AG08396 (cell line): ENCODE measurements around the gene ADAMTS9.
"Not testable (repeated sequence)": the region's sequence is repeated elsewhere in the genome, so short reads cannot be mapped to it uniquely, and the experiment has no call there.

ENCODE experiments used
- DNase-seq: peaks from one replicate; pipeline ENCODE4 v3.0.0; 2012; ENCODE audit warnings: low spot score, mixed read lengths

ADAMTS9 gene

DNA sequence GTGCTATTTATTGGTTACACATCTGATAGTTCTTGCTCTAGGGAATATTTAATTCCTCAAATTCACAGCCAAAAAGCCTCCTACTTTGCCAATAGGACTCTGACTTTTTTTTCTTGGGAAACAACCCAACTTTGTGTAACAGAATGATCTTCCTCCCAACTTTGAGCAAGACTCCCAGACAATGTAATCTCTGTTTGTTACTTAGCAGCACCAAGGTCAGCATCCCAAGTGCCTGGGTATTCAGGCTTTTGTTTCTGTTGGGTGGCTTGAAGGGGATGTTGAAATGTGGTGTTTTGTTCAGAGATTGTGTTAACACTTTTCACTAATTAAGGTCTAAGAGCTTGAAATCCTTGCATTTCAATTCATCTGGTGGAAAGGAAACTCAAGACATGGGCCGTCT, 115.8 kb downstream of the ADAMTS9 start:
- no peak for DNase-seq

DNA sequence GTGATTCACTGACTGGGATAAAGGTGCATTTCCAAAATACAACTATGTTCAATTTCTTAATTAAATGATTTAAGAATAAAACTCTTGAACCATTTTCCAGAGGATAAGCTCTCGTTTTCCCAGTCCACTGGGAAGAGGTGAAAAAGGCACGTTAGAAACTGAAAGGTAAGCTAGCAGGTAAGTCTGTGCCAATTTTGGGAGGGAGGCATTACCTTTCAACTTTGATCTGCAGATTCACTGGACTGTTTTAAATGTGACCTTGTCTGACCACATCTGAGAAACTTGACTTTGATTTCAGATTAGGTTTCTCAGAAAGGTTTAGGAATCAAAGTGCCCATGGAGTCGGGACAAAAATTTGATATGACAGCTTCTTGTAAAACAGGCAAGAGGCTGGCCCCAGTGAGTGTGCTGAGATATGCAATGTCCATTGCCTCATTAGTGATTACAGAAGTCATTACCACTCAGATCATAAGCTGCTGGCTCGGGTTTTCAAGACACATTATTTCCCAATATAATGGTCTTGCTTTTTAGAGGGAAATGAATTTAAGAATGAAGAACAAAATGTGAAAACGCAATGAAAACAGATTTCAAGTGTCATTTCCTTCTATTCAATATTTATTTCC, 118.8 kb downstream of the ADAMTS9 start:
- DNase-seq, result no peak

DNA sequence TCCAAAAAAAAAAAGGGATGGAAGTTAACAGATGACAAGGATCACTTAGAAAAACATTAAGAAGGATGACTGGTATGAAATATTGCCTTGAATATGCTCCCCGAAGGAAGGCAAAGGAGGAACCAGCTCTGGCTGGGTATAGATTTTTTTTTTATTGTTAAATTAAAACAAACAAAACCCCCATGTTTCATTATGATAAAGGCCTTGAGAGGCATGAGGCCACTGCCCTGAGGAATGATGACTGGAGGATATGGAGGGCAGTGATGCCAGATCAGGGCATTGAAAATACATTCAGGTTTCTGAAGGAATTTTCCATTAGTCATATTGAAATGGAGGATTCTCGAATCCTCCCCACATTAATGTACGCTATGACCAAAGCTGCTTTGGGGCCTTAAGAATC, 120.9 kb downstream of the ADAMTS9 start:
- no peak for DNase-seq

DNA sequence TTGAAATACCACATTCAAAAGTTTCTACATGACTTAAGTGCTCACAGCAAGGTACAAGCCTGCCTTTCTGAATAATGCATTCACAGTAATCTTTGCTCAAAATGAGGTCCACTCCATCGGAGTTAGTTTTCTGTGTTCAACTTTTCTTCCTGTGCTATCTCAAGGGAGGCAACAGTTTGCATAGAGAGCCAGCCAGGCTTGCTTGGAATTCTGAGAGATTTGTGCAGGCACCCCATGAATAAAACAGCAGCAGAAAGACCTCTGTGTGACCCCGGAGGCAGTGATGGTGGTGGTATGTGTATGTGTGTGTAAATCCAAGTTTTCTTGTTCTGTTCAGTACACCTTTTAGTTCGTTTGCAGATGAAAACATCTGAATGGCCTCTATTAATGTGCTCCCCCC, 124.0 kb downstream of the ADAMTS9 start:
- DNase-seq, result no peak

DNA sequence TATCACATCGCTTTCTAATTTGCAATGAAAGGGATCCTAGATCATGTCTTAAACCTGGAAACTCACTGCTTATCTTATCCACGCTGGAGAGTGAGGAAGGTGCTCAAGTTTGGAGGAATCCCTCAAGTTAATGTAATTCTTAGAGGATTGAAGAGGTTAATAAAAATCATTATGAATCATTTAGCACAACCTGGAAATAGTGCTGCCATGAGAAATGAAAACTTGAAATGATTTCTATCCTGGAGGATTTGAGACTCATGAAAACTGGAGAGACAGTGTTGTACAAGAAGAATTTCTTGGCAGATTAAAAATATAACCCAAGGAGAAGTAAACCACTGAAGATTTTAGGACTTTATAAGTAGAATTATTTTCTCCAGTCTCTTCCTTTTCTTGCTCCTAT, 125.9 kb downstream of the ADAMTS9 start:
- no peak for DNase-seq

DNA sequence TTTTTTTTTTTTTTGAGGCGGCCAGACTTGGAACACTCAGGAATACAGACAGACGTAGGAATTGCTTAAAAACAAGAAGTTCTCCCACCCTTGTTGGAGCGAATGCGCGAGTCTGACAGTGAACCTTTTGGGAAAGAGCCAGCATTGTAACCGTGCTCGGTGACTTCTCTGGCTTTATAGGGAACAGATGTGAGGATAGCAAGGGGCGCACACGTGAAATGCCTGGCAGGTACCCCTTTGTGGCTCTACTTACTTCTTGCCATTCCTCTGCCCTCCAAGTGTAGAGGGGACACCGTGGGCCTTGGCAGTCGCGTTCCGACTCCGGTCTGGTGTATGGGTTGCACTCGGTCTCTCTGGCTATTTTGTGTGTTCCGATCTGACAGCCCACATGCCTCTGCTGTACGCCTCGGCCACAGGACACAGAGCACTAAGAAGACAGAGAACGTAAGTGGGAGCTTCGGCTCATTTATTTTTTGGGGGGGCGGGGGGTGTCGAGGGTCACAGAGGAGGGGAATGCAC, 126.4 kb downstream of the ADAMTS9 start:
- DNase-seq, result no peak

DNA sequence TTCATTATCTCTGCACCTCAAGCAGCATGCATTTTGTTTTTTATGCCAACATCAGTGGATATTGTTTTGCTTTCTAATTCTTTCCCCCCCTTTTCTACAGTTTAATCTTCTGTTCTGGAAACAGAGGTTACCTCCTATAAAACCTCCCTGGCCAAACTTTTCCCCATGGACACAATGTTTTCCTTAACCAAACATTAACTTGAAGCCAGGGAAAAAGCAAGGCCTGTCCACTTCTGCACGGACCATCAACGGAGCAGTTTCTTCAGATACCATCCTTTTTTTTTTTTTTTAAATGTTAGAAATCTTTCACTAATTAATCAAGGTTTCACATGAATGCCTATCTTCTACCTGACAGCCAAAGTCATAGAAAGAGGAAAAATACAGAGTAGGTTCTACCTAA, 127.0 kb downstream of the ADAMTS9 start:
- DNase-seq, result no peak

DNA sequence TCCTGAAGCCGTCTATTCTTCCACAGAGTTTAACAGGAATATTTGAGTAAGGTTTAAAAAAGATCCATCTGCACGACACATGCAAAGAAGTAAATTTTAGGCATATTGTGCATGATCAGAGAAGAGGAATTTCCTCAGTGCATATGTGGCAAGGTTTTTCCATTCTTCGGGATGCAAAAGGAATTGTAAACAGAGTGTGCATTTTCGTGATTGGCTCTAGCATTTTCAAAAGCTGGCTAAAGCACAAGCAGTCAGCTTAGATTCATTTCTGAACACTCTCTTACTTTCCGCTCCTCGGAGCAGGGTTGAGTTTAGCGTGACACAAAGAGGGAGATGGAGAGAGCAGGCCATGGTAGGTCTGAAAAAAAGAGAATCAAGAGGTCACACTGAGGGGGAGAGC, 128.2 kb downstream of the ADAMTS9 start:
- DNase-seq, result no peak

DNA sequence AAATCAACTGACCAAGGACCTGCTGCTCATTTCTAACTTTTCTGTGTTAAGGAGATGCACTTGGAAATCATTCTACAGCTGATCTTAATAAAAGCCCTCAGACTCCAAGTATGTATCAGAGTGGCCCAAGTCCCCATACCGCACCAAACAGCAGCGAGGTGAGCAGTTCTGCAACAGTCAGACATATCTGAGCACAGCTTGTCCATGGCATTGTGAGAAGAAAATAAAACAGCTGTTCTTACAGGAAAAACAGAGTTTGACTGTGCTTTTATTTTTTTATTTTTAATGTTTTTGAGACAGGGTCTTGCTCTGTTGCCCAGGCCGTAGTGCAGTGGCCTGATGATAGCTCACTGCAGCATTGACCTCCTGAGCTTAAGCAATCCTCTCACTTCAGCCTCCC, 131.8 kb downstream of the ADAMTS9 start:
- DNase-seq, result no peak

DNA sequence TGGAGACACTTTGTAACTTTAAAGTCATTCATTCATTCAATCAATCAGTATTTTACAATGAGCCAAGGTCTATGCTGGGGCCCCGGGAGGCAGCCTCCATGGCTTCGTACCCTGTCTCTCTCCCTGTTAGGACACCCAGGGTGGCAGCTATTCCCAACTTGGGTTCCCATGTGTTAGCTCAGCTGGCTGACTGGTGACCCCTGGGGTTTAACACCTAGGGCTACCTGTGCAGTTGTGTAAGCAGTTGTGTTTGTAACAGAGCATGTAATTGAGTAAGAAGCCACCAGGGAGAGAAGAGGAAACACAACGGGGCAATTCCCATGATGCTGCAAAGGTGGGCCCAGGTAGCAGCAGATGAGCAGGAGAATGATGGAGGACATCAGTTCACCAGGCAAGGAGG, 132.4 kb downstream of the ADAMTS9 start:
- DNase-seq, result no peak

DNA sequence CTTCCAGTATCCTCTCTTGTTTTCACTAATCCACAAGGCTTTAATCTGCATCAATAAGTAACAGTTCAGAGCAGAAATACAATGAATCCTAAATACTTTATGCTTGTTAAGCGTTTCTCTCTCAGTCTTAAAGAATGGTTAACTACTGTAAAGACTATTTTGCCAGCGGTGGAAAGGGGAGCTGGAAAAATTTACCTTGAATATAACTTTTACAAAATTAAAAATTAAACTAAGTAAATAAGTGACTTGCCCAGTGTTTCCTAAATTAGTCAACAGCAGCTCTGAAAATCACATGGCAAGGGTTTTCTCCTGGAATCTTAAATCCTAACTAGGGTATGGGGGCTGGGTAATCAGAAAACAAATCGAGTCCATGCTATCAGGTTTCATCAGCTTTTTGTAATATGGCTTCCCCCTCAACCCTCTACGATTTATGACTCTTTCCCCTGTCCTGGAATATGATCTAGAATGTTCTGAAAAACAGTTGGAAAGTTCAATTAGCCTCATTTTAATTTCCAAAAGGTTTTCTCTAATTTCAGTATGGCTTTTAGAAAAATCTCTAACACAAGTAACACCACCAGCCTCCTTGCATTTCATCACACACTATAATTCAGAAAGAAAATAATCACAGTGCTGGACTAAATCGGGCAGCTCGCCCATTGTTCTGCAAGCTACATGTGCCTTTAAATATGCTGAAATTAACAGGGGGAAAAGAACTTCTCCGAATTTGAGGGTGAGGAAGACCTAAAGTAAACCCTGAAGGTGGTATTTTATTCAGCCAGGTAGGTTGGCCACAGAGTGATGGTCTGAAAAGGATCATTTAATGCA, 133.5 kb downstream of the ADAMTS9 start:
- no peak for DNase-seq

DNA sequence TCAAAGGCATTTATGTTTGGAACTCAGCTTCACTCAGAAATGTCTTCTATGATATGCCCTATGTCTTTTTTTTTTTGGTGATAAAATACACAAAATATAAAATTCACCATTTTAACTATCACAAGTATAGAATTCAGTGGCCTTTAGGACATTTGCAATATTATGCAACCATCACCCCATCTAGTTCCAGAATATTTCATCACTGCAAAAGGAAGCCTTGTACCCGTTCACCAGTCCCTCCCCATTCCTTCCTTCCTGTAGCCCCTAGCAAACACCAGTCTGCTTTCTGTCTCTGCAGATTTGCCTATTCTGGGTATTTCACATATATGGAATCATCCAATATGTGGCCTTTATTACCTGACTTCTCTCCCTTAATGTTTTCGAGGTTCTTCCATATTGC, 134.8 kb downstream of the ADAMTS9 start:
- no peak for DNase-seq

DNA sequence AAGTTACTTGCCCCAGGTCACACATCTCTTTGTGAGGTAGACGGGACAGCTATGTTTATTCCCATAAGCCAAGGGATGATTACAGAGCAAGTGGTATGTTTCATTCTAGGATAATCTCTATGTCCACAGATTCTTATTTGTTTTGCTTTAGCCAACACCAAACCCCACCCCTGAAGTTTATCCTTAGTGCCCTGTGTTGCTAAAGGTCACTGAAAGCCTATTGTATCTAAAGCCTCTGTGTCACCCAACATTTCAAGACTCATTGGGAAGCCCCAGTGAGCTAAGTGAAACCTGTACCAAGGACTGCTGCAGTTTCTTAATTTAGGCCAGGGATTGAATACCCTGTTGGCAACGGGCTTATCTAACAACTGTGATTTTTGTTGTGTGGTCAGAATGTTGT, 135.6 kb downstream of the ADAMTS9 start:
- no peak for DNase-seq

DNA sequence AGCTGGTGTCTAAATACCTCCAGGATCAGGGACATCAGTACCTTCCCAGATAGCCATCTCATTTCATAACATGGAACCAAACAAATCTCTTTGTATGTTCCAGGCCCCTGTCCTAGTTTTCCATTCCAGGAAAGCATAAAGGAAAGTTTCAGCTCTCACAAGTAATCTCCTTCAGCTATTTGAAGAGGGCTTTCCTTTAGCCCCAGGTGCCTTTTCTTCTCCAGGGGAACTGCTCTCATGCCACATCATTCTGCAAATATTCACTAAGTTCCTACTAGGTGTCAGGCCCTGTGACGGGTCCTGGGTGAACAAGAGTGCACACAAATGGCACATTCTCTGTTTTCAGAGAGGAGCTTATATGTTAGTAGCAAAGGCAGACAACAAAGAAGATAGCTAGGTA, 136.1 kb downstream of the ADAMTS9 start:
- DNase-seq, result no peak

DNA sequence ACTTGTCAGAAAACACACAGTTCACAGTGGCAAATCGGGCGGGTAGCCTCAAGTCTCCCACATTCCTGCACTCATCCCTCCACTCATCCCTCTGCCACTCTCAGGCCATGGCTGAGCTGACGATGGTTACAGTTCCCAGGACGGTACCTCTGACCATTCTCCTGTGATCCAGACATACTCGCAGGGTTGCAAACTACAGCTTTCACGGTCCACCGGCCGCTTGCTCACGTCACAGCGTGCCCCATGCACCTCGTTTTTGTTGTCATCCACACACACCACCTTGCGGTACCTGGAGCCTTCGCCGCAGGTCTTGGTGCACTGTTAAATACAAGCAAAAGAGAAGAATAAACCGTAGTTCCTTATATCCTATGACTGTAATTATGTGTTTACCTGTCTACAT, 137.1 kb downstream of the ADAMTS9 start:
- no peak for DNase-seq

DNA sequence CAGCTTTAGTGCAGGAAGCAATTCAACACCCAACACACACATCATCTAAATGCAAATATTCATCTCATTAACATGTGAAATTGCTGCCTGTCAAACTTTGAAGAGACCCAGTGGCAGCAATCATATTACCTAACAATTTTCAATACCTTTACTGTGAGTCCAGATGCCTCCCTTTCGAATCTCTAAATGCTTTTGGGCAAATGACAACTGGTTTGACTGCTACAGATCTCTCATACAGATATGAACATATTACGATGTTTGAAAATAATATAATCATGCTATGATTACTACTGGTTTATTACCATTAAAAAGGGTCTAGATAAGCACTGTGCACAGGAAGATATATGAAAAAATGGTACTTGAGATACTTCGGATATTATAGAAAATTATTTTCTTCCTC, 137.9 kb downstream of the ADAMTS9 start:
- no peak for DNase-seq

DNA sequence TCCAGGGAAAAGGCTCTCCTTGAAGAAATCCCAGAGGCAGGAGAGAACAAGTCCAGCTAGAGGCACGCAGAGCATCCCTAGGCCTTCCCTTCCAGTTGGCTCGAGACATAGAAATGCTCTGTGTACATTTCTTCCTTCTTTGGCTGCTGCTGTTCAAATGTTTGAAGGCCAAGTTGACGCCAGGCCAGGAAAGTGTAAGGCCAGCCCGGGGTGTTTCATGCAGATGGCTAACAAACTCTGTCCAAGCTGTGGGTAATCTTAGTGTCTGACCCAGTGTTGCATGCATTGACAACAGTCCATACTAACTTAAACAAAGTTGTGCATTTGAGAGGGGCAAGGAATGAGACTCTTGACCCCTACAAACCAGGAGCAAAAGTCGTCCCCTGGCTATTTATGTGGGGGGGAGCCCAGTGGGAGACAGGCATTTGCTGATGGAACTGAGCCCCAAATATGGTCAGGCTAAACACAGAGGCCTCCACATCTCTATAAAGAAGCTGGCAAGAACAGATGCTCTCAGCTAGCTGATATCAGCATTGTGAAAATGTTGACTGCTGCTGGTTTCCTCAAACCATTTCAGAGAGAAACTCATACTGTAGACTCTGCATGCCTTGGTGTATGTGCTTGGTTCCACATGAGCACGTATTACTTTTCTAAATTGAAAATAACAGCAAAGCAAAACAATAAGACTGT, 139.5 kb downstream of the ADAMTS9 start:
- peak; percentile 53 for DNase-seq

DNA sequence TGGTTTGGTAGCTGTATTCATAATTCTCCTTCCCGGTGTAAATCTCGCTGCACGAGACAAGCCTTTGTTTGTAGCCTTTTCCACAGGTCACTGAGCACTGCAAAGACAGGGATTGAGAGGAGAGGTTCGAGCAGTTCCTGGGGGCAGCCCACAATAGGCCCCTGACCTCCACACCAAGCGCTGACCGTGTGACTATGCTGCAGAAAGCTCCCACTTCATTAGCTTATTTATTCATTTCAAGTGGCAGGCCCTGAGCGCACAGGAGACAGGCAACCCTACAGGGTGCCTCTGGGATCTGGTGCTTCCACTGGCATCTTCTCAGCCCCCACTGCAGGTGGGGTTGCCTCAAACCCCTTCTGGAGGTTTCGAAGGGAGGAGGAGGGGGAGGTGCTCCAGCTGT, 140.9 kb downstream of the ADAMTS9 start:
- DNase-seq, result no peak

DNA sequence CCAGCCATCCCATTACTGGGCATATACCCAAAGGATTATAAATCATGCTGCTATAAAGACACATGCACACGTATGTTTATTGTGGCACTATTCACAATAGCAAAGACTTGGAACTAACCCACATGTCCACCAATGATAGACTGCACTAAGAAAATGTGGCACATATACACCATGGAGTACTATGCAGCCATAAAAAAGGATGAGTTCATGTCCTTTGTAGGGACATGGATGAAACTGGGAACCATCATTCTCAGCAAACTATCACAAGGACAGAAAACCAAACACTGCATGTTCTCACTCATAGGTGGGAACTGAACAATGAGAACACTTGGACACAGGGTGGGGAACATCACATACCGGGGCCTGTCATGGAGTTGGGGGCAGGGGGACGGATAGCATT, 142.6 kb downstream of the ADAMTS9 start:
- DNase-seq, result not testable (repeated sequence)

DNA sequence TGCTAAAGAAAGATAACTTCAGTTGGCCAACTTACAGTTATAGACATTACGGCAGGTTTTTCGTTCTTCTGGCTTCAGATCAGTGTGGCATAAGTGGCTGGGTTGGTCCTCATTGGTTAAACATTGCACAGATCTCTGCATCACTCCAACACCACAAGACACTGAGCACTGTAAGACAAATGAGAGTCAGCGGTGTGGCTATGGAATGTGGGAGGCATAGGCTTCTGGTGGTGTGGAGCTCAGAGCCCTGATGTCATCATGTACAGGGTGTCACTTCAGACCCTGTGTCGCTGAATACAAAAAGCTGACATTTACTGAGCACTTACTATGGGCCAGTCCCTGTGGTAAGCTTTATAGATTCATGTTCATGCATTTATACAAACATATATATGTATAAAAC, 146.0 kb downstream of the ADAMTS9 start:
- DNase-seq, result no peak

DNA sequence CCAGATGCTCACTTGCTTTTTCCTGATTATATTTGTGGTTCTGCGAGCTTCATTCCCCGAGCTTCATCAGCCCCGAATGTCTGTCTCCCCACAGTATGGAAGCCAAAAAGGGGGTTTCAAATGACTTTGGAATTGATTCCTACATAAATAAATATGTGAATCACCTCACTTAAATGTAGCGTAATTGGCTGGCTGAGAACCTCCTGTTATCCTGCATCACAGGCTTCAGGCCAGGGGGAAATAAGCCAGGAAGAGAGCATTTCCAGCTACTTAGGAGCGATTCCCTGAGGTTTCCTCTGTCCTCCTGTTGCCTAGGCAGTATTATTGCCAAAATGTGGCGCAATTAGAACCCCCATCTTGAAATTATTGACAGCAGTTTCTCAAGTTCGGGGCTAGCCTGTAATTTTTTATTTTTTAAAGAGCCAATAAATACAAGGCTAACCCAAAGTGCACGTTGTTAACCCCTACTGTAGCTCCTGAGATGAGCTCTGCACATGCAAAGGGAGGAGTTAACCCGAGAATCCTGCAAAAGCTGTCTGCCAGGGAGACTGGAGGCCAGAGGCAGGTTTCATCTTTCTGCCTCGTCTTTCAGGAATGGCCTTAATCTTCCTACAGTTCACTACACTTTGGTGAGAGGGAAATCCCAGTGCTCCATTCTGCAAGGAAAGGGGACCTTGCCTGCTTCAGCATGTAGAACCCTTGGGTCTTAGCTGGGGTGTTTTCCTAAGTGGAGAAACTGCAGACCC, 148.2 kb downstream of the ADAMTS9 start:
- peak; percentile 46 for DNase-seq

DNA sequence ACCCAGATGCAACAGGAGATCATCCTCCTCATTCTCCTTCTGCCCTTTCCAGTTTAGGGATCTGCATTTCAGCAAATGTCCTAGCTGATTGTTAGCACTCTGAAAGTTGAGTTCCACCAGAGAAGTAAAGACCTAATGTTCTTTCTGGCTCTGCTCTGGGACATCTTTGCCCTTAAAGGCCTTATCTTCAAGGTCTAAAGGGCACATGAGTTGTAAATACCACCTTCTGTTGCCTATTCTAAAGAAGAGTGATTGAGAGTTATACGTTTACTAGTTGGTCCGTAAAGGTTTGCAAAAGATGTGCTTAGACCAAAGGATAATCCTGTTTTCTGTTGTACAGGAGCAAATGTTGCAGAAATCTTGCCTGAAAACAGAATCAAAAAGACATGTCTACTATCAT, 151.6 kb downstream of the ADAMTS9 start:
- DNase-seq, result no peak
